B cell (primary cell): ENCODE measurements around the gene CACNA2D1.

Experiments used
- CTCF ChIP-seq: fragments of 200-600 bp; IDR thresholded peaks from one replicate; pipeline ENCODE4 v1.8.0; 2022; ENCODE audit warnings: antibody characterized with exemption, mild to moderate bottlenecking
- EZH2 ChIP-seq: IDR thresholded peaks from 2 replicates; pipeline ENCODE4 v1.6.1; 2012; ENCODE audit warnings: borderline replicate concordance, low read depth, mild to moderate bottlenecking, moderate library complexity, low read length; ENCODE audit not compliant: insufficient read depth, poor library complexity, severe bottlenecking

GRCh38 chr7:82414389-82414788 lies 29.2 kb downstream of the CACNA2D1 start:
- TF ChIP-seq CTCF: no peak
- no peak for TF ChIP-seq EZH2
